Erythroblast (primary cell): Measurements from ENCODE around the gene RBM20.

Experiments
- GATA1 ChIP-seq: IDR thresholded peaks from 2 replicates; pipeline ENCODE4 v1.6.1; 2011; ENCODE audit warnings: low read depth, mild to moderate bottlenecking, control low read depth, low read length, moderate library complexity
- POLR2A ChIP-seq: IDR thresholded peaks from 2 replicates; pipeline ENCODE4 v1.6.1; 2011; ENCODE audit warnings: mild to moderate bottlenecking, low read length

GRCh38 chr10:110601581-110601980 is 42.6 kb upstream of the RBM20 start:
- no peak for TF ChIP-seq POLR2A
- TF ChIP-seq GATA1: no peak
